Muscle of leg (tissue), 11 donors: ENCODE measurements around the gene PHTF2. TPM values are rescaled to one million over a fixed set of nuclear protein-coding genes. Genes with fewer than 3 reads are reported as not detected.
"Not testable (repeated sequence)": the region's sequence is repeated elsewhere in the genome, so short reads cannot be mapped to it uniquely, and the experiment has no call there.

Experiments
- DNase-seq: peaks from one replicate; pipeline ENCODE4 v3.0.0; 2013
- H3K27ac ChIP-seq: one replicate; pipeline ENCODE4 v1.5.1; 2013; ENCODE audit warnings: mild to moderate bottlenecking, low read length, control low read depth
- H3K27me3 ChIP-seq: one replicate; pipeline ENCODE4 v1.6.1; 2013; ENCODE audit warnings: low read length; ENCODE audit not compliant: control insufficient read depth, insufficient read depth
- H3K36me3 ChIP-seq: one replicate; pipeline ENCODE4 v1.6.1; 2013; ENCODE audit warnings: low read length; ENCODE audit not compliant: control insufficient read depth, insufficient read depth
- H3K4me1 ChIP-seq: one replicate; pipeline ENCODE4 v1.6.1; 2013; ENCODE audit warnings: low read length; ENCODE audit not compliant: control insufficient read depth, insufficient read depth
- H3K4me3 ChIP-seq: one replicate; pipeline ENCODE4 v1.5.1; 2013; ENCODE audit warnings: low read length, control low read depth
- H3K9me3 ChIP-seq: replicated peaks from 2 replicates; pipeline ENCODE4 v1.6.1; 2013; ENCODE audit warnings: low read depth, low read length; ENCODE audit not compliant: control insufficient read depth
- WGBS: methylation state at CpG from one replicate; pipeline ENCODE4 v1.1.5; 2013; ENCODE audit warnings: missing lambda C conversion rate; ENCODE audit not compliant: insufficient coverage; 5-methylcytosine and 5-hydroxymethylcytosine counted together
- polyA plus RNA-seq, 8 donors: library from polyadenylated mRNA; unstranded; fragments of 120-200 nt; gene quantifications; one replicate each; pipeline versions ENCODE4 v1.2.1 to v1.2.3, GENCODE V29; 2013; ENCODE audit warnings: inconsistent platforms in 1 of 8, low replicate concordance in 1 of 8; ENCODE audit not compliant: insufficient read length in 8 of 8, insufficient read depth in 1 of 8
- total RNA-seq: library from RNA; stranded (reverse); fragments of 120-200 nt; gene quantifications from one replicate; pipeline ENCODE4 v1.2.4, GENCODE V29; 2013

Gene PHTF2
- total and polyA plus RNA-seq, 9 donors, result 10.5 to 21.7 (median 18.6) TPM

DNA sequence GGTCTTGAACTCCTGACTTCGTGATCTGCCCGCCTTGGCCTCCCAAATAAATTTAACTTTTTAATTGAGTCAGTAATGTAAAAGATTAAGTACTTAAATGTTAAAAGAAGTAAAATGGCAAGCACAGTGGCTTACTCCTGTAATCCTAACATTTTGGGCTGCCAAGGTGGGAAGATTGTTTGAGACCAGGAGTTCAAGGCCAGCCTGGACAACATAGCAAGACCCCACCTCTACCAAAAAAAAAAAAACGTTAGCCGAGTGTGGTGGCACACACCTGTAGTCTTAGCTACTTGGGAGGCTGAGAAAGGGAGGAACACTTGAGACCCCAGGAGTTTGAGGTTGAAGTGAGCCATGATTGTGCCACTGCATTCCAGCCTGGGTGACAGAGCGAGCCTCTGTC lies 26.1 kb downstream of the PHTF2 start:
- peaks cover 27% of the 10 kb centered on the region for H3K9me3 ChIP-seq

GRCh38 chr7:77825131-77825530 lies 26.6 kb downstream of the PHTF2 start:
- no CpG with 5 or more reads among the region's 3 CpGs for WGBS
- H3K4me3 ChIP-seq, result no peak overlapping the region
- H3K9me3 ChIP-seq, result peaks cover 24% of the 10 kb centered on the region
- no peaks in the 10 kb centered on the region for H3K36me3 ChIP-seq
- H3K27me3 ChIP-seq, result no peaks in the 10 kb centered on the region
- no peak for DNase-seq
- H3K4me1 ChIP-seq, result no peaks in the 10 kb centered on the region
- H3K27ac ChIP-seq, result no peak overlapping the region

More for the DNA sequence above, 26.1 kb downstream of the PHTF2 start:
- DNase-seq, result no peak
- Histone ChIP-seq H3K4me3 (no peak overlapping the region), H3K36me3 (no peaks in the 10 kb centered on the region), H3K4me1 (no peaks in the 10 kb centered on the region), H3K27ac (no peak overlapping the region), H3K27me3 (no peaks in the 10 kb centered on the region)
- WGBS, result no CpG with 5 or more reads among the region's 5 CpGs

GRCh38 chr7:77826300-77826699 lies 27.7 kb downstream of the PHTF2 start:
- Histone ChIP-seq H3K27me3 (no peaks in the 10 kb centered on the region), H3K4me1 (no peaks in the 10 kb centered on the region), H3K4me3 (no peak overlapping the region), H3K36me3 (no peaks in the 10 kb centered on the region), H3K27ac (no peak overlapping the region), H3K9me3 (peaks cover 13% of the 10 kb centered on the region)
- DNase-seq, result no peak
- WGBS, result no CpG with 5 or more reads among the region's 2 CpGs

GRCh38 chr7:77827999-77828398 lies 29.4 kb downstream of the PHTF2 start:
- WGBS, result no CpG with 5 or more reads among the region's 2 CpGs
- H3K27ac ChIP-seq, result no peak overlapping the region
- H3K27me3 ChIP-seq, result no peaks in the 10 kb centered on the region
- H3K4me3 ChIP-seq, result no peak overlapping the region
- no peak for DNase-seq
- H3K36me3 ChIP-seq, result no peaks in the 10 kb centered on the region
- H3K4me1 ChIP-seq, result no peaks in the 10 kb centered on the region
- H3K9me3 ChIP-seq, result no peaks in the 10 kb centered on the region

DNA sequence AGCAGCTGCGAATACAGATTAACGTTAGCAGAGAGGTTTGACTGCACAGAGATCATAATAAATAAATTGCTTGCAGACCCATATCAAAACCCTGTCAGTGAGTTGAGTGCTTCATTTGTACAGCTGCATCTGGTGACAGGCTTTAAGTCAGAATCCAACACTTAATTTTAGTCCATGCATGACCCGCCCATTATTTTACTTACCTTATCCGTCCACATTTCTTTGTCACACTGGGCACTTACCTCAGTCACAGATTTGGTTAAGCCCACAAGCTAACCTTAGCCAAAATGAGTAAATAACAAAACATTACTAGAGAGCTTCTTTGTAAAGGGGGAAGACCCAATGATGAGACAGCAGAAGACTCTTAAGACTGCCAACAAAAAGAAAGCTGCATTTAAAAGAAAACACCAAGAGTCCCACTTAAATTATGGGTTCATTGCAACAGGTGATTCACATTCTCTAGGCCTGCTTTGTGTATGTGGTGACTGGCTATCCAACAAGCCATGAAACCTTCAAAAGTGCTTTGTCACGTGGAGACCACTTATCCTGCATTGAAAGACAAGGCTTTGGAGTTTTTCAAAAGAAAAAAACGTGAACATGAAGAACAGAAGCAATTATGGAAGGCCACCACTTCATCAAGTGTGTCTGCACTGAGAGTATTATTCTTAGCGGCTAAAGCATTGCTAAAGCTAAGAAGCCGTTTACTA lies 32.2 kb downstream of the PHTF2 start:
- H3K9me3 ChIP-seq, result no peaks in the 10 kb centered on the region
- no peak overlapping the region for H3K27ac ChIP-seq
- 67% methylated on average over 2 of the region's 8 CpGs for WGBS
- no peaks in the 10 kb centered on the region for H3K27me3 ChIP-seq
- no peak for DNase-seq
- H3K4me1 ChIP-seq, result no peaks in the 10 kb centered on the region
- H3K36me3 ChIP-seq, result no peaks in the 10 kb centered on the region
- no peak overlapping the region for H3K4me3 ChIP-seq

GRCh38 chr7:77831481-77831880 lies 32.9 kb downstream of the PHTF2 start:
- no peaks in the 10 kb centered on the region for H3K27me3 ChIP-seq
- no CpG with 5 or more reads among the region's 7 CpGs for WGBS
- no peak for DNase-seq

GRCh38 chr7:77831953-77832352 lies 33.4 kb downstream of the PHTF2 start:
- no peaks in the 10 kb centered on the region for H3K9me3 ChIP-seq
- WGBS, result no CpG with 5 or more reads among the region's 1 CpG
- no peak overlapping the region for H3K27ac ChIP-seq
- H3K36me3 ChIP-seq, result no peaks in the 10 kb centered on the region
- no peaks in the 10 kb centered on the region for H3K4me1 ChIP-seq
- no peak overlapping the region for H3K4me3 ChIP-seq
- H3K27me3 ChIP-seq, result no peaks in the 10 kb centered on the region
- no peak for DNase-seq

More at GRCh38 chr7:77831481-77831880, 32.9 kb downstream of the PHTF2 start:
- Histone ChIP-seq H3K9me3 (no peaks in the 10 kb centered on the region), H3K36me3 (no peaks in the 10 kb centered on the region), H3K27ac (no peak overlapping the region), H3K4me1 (no peaks in the 10 kb centered on the region), H3K4me3 (no peak overlapping the region)

GRCh38 chr7:77833136-77833535 lies 34.6 kb downstream of the PHTF2 start:
- no peaks in the 10 kb centered on the region for H3K4me1 ChIP-seq
- no peaks in the 10 kb centered on the region for H3K9me3 ChIP-seq
- no peak overlapping the region for H3K4me3 ChIP-seq
- no CpG with 5 or more reads among the region's 1 CpG for WGBS
- no peak for DNase-seq
- H3K36me3 ChIP-seq, result no peaks in the 10 kb centered on the region
- H3K27ac ChIP-seq, result no peak overlapping the region
- H3K27me3 ChIP-seq, result no peaks in the 10 kb centered on the region

DNA sequence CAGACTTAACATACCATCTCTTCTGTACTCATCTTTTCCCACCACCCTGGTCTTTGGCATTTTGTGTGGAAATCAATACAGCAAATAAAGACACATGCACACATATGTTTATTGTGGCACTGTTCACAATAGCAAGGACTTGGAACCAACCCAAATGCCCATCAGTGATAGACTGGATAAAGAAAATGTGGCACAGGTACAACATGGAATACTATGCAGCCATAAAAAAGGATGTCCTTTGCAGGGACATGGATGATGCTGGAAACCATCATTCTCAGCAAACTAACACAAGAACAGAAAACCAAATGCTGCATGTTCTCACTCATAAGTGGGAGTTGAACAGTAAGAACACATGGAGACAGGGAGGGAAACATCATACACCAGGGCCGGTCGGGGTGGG lies 37.9 kb downstream of the PHTF2 start:
- H3K27ac ChIP-seq, H3K4me1 ChIP-seq: not testable (repeated sequence)
- no CpG with 5 or more reads among the region's 2 CpGs for WGBS

DNA sequence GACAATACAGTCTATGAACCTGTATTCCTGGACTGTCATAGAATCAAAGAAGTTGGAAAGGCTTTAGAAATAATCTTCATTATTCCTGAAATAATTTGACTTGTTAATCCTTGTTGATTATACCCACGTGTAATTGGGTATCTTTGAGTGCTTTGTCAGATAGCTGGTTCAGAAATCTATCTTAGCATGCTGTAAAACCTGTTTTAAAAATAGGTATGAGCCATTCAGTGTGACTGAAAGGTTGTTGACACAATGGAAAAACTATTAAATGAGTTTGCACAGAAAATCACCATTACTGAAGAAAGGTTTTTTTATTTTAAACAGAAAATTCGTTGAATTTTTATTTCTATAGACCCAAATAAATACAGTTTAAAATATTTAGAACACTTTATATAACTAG lies 38.7 kb downstream of the PHTF2 start:
- Histone ChIP-seq H3K9me3 (no peaks in the 10 kb centered on the region), H3K4me3 (no peak overlapping the region), H3K27me3 (no peaks in the 10 kb centered on the region), H3K27ac (no peak overlapping the region), H3K4me1 (no peaks in the 10 kb centered on the region), H3K36me3 (no peaks in the 10 kb centered on the region)
- no CpG with 5 or more reads among the region's 2 CpGs for WGBS
- no peak for DNase-seq

More for the DNA sequence above, 37.9 kb downstream of the PHTF2 start:
- not testable (repeated sequence) for DNase-seq, H3K9me3 ChIP-seq, H3K4me3 ChIP-seq, H3K27me3 ChIP-seq, H3K36me3 ChIP-seq

DNA sequence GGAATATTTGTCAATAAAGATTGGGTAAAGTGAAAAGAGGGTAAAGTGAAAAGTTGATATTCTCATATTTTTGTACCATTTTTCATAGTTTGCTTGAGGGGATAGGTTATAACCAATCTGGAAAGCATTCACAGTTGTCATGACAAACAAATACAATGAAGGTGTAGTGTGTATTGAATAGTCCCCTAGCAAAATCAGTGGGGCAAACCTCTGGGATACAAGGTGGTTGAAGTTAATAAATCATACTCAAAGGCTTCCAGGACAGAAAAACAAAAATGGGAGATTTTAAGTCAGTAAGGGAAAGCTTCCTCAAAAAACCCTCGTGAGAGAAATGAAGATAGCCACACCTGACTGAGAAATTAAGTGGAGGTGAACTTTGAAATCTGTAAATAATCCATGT lies 39.4 kb downstream of the PHTF2 start:
- no peak overlapping the region for H3K27ac ChIP-seq
- H3K4me1 ChIP-seq, result no peaks in the 10 kb centered on the region
- H3K27me3 ChIP-seq, result no peaks in the 10 kb centered on the region
- H3K36me3 ChIP-seq, result no peaks in the 10 kb centered on the region
- WGBS, result no CpG with 5 or more reads among the region's 1 CpG
- H3K4me3 ChIP-seq, result no peak overlapping the region
- no peak for DNase-seq
- no peaks in the 10 kb centered on the region for H3K9me3 ChIP-seq
